GM23338 (cell line): ENCODE data around the gene CELSR3. TPM values are rescaled to one million over a fixed set of nuclear protein-coding genes. Genes with fewer than 3 reads are reported as not detected.

Experiments used
- ATAC-seq: fragments of 200-7000 bp; cut with Tn5 transposase; 3 replicates; pipeline ENCODE4 v1.9.1; 2020
- DNase-seq: peaks from one replicate; pipeline ENCODE4 v3.0.0-alpha.2; 2015; ENCODE audit warnings: low spot score
- H2AFZ ChIP-seq: fragments of 200-600 bp; sonication (generic); 2 replicates; pipeline ENCODE4 v1.8.0; 2016; ENCODE audit warnings: antibody characterized with exemption, mild to moderate bottlenecking, moderate library complexity
- H3F3A ChIP-seq: fragments of 200-600 bp; sonication (generic); replicated peaks from 2 replicates; pipeline ENCODE4 v1.8.0; 2017; ENCODE audit warnings: antibody characterized with exemption, mixed run types, low read depth
- H3K27ac ChIP-seq: fragments of 200-600 bp; sonication (generic); 2 replicates; pipeline ENCODE4 v1.6.1; 2016; ENCODE audit warnings: low read depth
- H3K27me3 ChIP-seq: fragments of 200-600 bp; sonication (generic); 2 replicates; pipeline ENCODE4 v1.8.0; 2016; ENCODE audit warnings: mild to moderate bottlenecking, mixed run types, moderate library complexity; ENCODE audit not compliant: insufficient read depth
- H3K36me3 ChIP-seq: fragments of 200-600 bp; sonication (generic); 2 replicates; pipeline ENCODE4 v1.8.0; 2016; ENCODE audit warnings: mild to moderate bottlenecking; ENCODE audit not compliant: insufficient read depth
- H3K4me1 ChIP-seq: fragments of 200-600 bp; sonication (generic); 2 replicates; pipeline ENCODE4 v1.8.0; 2016; ENCODE audit warnings: mild to moderate bottlenecking, moderate library complexity; ENCODE audit not compliant: insufficient read depth
- H3K4me2 ChIP-seq: fragments of 200-600 bp; sonication (generic); 2 replicates; pipeline ENCODE4 v1.7.1; 2017; ENCODE audit warnings: mixed run types
- H3K4me3 ChIP-seq: fragments of 200-600 bp; sonication (generic); 2 replicates; pipeline ENCODE4 v1.6.1; 2016; ENCODE audit warnings: mixed run types
- H3K79me2 ChIP-seq: fragments of 200-600 bp; sonication (generic); replicated peaks from 2 replicates; pipeline ENCODE4 v1.8.0; 2017; ENCODE audit warnings: mild to moderate bottlenecking; ENCODE audit not compliant: insufficient read depth
- H3K9me2 ChIP-seq: fragments of 200-600 bp; sonication (generic); 2 replicates; pipeline ENCODE4 v1.8.0; 2017; ENCODE audit not compliant: insufficient read depth
- H4K20me1 ChIP-seq: fragments of 200-600 bp; sonication (generic); replicated peaks from 2 replicates; pipeline ENCODE4 v1.8.0; 2017; ENCODE audit warnings: mild to moderate bottlenecking; ENCODE audit not compliant: insufficient read depth
- H3K27ac Mint-ChIP-seq: 2 replicates; pipeline ENCODE4 v1.8.0; 2020; ENCODE audit warnings: inconsistent platforms, mild to moderate bottlenecking, moderate library complexity, mixed read lengths
- H3K27me3 Mint-ChIP-seq: 3 replicates; pipeline ENCODE4 v1.8.0; 2022; ENCODE audit warnings: low read depth, mild to moderate bottlenecking, moderate library complexity, mixed read lengths, inconsistent platforms; ENCODE audit not compliant: insufficient read depth, poor library complexity
- H3K36me3 Mint-ChIP-seq: 3 replicates; pipeline ENCODE4 v1.8.0; 2021; ENCODE audit warnings: low read depth, mild to moderate bottlenecking, inconsistent platforms, moderate library complexity, mixed read lengths
- H3K4me1 Mint-ChIP-seq: 3 replicates; pipeline ENCODE4 v1.8.0; 2020; ENCODE audit warnings: mild to moderate bottlenecking, inconsistent platforms, mixed read lengths
- H3K4me3 Mint-ChIP-seq: 3 replicates; pipeline ENCODE4 v1.8.0; 2021; ENCODE audit warnings: moderate library complexity, mild to moderate bottlenecking, inconsistent platforms, mixed read lengths
- H3K9me3 Mint-ChIP-seq: 3 replicates; pipeline ENCODE4 v1.8.0; 2020; ENCODE audit warnings: moderate library complexity, mild to moderate bottlenecking, inconsistent platforms, mixed read lengths
- CREB1 ChIP-seq: fragments of 250-450 bp; sonication (Bioruptor Pico); IDR thresholded peaks from 2 replicates; pipeline ENCODE4 v1.5.0; 2020; ENCODE audit warnings: low read depth, mild to moderate bottlenecking, moderate library complexity
- EZH2 ChIP-seq: fragments of 200-600 bp; sonication (generic); IDR thresholded peaks from one replicate; pipeline ENCODE4 v1.8.0; 2017; ENCODE audit warnings: antibody characterized with exemption, mild to moderate bottlenecking, low read depth; ENCODE audit not compliant: unreplicated experiment
- JUNB ChIP-seq: IDR thresholded peaks from one replicate; pipeline ENCODE4 v1.6.1; 2016; ENCODE audit warnings: antibody characterized with exemption; ENCODE audit not compliant: unreplicated experiment
- NANOG ChIP-seq: IDR thresholded peaks from 2 replicates; pipeline ENCODE4 v1.6.1; 2016; ENCODE audit warnings: antibody characterized with exemption, borderline replicate concordance
- POLR2AphosphoS5 ChIP-seq: IDR thresholded peaks from 2 replicates; pipeline ENCODE4 v1.6.1; 2016; ENCODE audit warnings: antibody characterized with exemption, low read depth
- REST ChIP-seq: IDR thresholded peaks from one replicate; pipeline ENCODE4 v1.6.1; 2018; ENCODE audit warnings: antibody characterized with exemption; ENCODE audit not compliant: unreplicated experiment
- STAT1 ChIP-seq: IDR thresholded peaks from one replicate; pipeline ENCODE4 v1.6.1; 2016; ENCODE audit warnings: antibody characterized with exemption; ENCODE audit not compliant: unreplicated experiment
- ZNF114 ChIP-seq: fragments of 250-450 bp; sonication (Bioruptor Pico); IDR thresholded peaks from 2 replicates; pipeline ENCODE4 v1.5.0; 2020; ENCODE audit warnings: mild to moderate bottlenecking, moderate library complexity
- ZNF331 ChIP-seq: fragments of 250-450 bp; sonication (Bioruptor Pico); IDR thresholded peaks from 2 replicates; pipeline ENCODE4 v1.5.0; 2020; ENCODE audit warnings: low read depth, mild to moderate bottlenecking, moderate library complexity
- ZNF462 ChIP-seq: fragments of 250-450 bp; sonication (Bioruptor Pico); IDR thresholded peaks from 2 replicates; pipeline ENCODE4 v1.5.0; 2020; ENCODE audit warnings: mild to moderate bottlenecking, moderate library complexity
- polyA plus RNA-seq: library from polyadenylated mRNA; unstranded; fragments of >200 nt; fragmentation: Nextera tagmentation; extraction: Ambion mirVana; gene quantifications from 2 replicates; pipeline ENCODE4 v1.2.1, GENCODE V29; 2016
- total RNA-seq: library from RNA; depleted of rRNA; stranded (reverse); fragments of >200 nt; shearing (Covaris generic); gene quantifications from 2 replicates; pipeline ENCODE4 v1.2.3, GENCODE V29; 2014
- TF ChIP-seq, protein P1 (sequence below): IDR thresholded peaks from 2 replicates; pipeline ENCODE4 v1.6.1; 2016; ENCODE audit warnings: antibody characterized with exemption

The CELSR3 gene
- total and polyA plus RNA-seq, 2 experiments from 2014 or later: 7.5 to 33.3 TPM

GRCh38 chr3:48681541-48681880, 18.8 kb upstream of the CELSR3 start:
- Histone ChIP-seq H3K4me3 (no peak overlapping the region), H3K36me3 (no peaks in the 10 kb centered on the region), H4K20me1 (0 out of 2 replicates have a peak, but pooled peaks cover 2% of the 10 kb centered on the region), H2AFZ (no peak overlapping the region), H3K79me2 (peaks cover 13% of the 10 kb centered on the region), H3K27ac (no peak overlapping the region), H3K9me2 (no peaks in the 10 kb centered on the region), H3K4me1 (peaks cover 7% of the 10 kb centered on the region), H3K4me2 (no peak overlapping the region), H3K27me3 (no peaks in the 10 kb centered on the region), H3F3A (peaks cover 6% of the 10 kb centered on the region)
- ATAC-seq (no peak), DNase-seq (no peak)
- H3K27me3 Mint-ChIP-seq: peaks cover 17% of the 10 kb centered on the region
- H3K4me3 Mint-ChIP-seq: no peak overlapping the region
- no peaks in the 10 kb centered on the region; the same call in 2 of the 3 replicates for H3K9me3 Mint-ChIP-seq
- H3K27ac Mint-ChIP-seq: no peak overlapping the region
- H3K36me3 Mint-ChIP-seq: peaks cover 53% of the 10 kb centered on the region
- no peak for TF ChIP-seq NANOG
- TF ChIP-seq ZNF114 (CRISPR knock-in tag): no peak
- TF ChIP-seq REST: no peak
- TF ChIP-seq EZH2: no peak
- TF ChIP-seq ZNF462 (CRISPR knock-in tag): no peak
- no peak for TF ChIP-seq ZNF331 (CRISPR knock-in tag)
- no peak for TF ChIP-seq CREB1 (CRISPR knock-in tag)
- TF ChIP-seq, protein P1, sequence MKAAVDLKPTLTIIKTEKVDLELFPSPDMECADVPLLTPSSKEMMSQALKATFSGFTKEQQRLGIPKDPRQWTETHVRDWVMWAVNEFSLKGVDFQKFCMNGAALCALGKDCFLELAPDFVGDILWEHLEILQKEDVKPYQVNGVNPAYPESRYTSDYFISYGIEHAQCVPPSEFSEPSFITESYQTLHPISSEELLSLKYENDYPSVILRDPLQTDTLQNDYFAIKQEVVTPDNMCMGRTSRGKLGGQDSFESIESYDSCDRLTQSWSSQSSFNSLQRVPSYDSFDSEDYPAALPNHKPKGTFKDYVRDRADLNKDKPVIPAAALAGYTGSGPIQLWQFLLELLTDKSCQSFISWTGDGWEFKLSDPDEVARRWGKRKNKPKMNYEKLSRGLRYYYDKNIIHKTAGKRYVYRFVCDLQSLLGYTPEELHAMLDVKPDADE: no peak
- no peak for TF ChIP-seq STAT1
- TF ChIP-seq POLR2AphosphoS5: no peak
- no peak for TF ChIP-seq JUNB
- H3K4me1 Mint-ChIP-seq: peaks cover 15% of the 10 kb centered on the region
